GM12874 (cell line): ENCODE results near the gene TAF11L2.
"Not testable (repeated sequence)": the region's sequence is repeated elsewhere in the genome, so short reads cannot be mapped to it uniquely, and the experiment has no call there.

Experiments used
- CTCF ChIP-seq: IDR thresholded peaks from 2 replicates; pipeline ENCODE4 v1.5.1; 2011; ENCODE audit warnings: low read depth, mild to moderate bottlenecking, control low read depth, low read length, moderate library complexity; ENCODE audit not compliant: insufficient read depth

Gene TAF11L2

GRCh38 chr5:17521501-17521900 is 23.5 kb downstream of the TAF11L2 start, which contains the start of gene TAF11L4:
Gene TAF11L4 (plus strand): TSS chr5:17521801.
- not testable (repeated sequence) for TF ChIP-seq CTCF

- not testable (repeated sequence) for TF ChIP-seq CTCF
Observed at GRCh38 chr5:17524935-17525334, 26.9 kb downstream of the TAF11L2 start, which contains the start of gene TAF11L5. Gene TAF11L5 (plus strand): TSS chr5:17525235.

- TF ChIP-seq CTCF = not testable (repeated sequence)
Observed at GRCh38 chr5:17528369-17528768, 30.3 kb downstream of the TAF11L2 start, which contains the start of gene TAF11L6. Gene TAF11L6 (plus strand): TSS chr5:17528669.
